DND-41 (cell line): Measurements from ENCODE around the gene IFNA1.

Experiments
- CTCF ChIP-seq: IDR thresholded peaks from 2 replicates; pipeline ENCODE4 v1.5.1; 2012; ENCODE audit warnings: borderline replicate concordance, low read length, moderate library complexity, mild to moderate bottlenecking; ENCODE audit not compliant: poor library complexity, severe bottlenecking; ENCODE audit errors: extremely low read depth
- EZH2 ChIP-seq: IDR thresholded peaks from 3 replicates; pipeline ENCODE4 v1.6.1; 2012; ENCODE audit warnings: borderline replicate concordance, low read depth, mild to moderate bottlenecking, moderate library complexity, low read length, inconsistent platforms; ENCODE audit not compliant: severe bottlenecking

GRCh38 chr9:21429191-21429590 lies 11.0 kb upstream of the IFNA1 start:
- no peak for TF ChIP-seq CTCF
- TF ChIP-seq EZH2: no peak
